ENCODE data around the gene FAM120C. TPM values are rescaled to one million over a fixed set of nuclear protein-coding genes. Genes with fewer than 3 reads are reported as not detected.

The FAM120C gene
- total and polyA plus RNA-seq, 2 experiments from 2014 or later: 2.6 to 4.9 TPM

GRCh38 chrX:54178100-54178940 lies 4.7 kb downstream of the FAM120C start:
- peak overlapping the region; percentile 59 for H3K27ac ChIP-seq
- TF ChIP-seq EZH2 (IDR thresholded peaks at IDR 0.05; ENCODE audit: borderline replicate concordance) (no peak), CTCF (IDR thresholded peaks at IDR 0.05; ENCODE audit: poor library complexity) (no peak), EZH2phosphoT487 (IDR thresholded peaks at IDR 0.05; ENCODE audit: low read depth, severe bottlenecking, unreplicated experiment) (no peak)
- H4K20me1 ChIP-seq (ENCODE audit: insufficient read depth, poor library complexity, severe bottlenecking): no peaks in the 10 kb centered on the region
- H3K4me1 ChIP-seq (ENCODE audit: insufficient read depth): peaks cover 20% of the 10 kb centered on the region
- peaks cover 79% of the 10 kb centered on the region for H3K79me2 ChIP-seq
- no peak overlapping the region for H2AFZ ChIP-seq
- H3K36me3 ChIP-seq (replicated peaks; ENCODE audit: insufficient read depth, low read depth): no peaks in the 10 kb centered on the region
- DNase-seq (ENCODE audit: low spot score): no peak
- no peaks in the 10 kb centered on the region for H3K9me2 ChIP-seq (replicated peaks; ENCODE audit: insufficient read depth)
- H3K9me3 ChIP-seq (ENCODE audit: low read depth): no peaks in the 10 kb centered on the region
- no peaks in the 10 kb centered on the region for H3K27me3 ChIP-seq
- H3K4me2 ChIP-seq: peak overlapping the region; percentile 86
- H3K4me3 ChIP-seq: no peak overlapping the region
- 50% methylated on average over 5 of the region's 5 CpGs for WGBS (ENCODE audit: low lambda C conversion rate, missing lambda C conversion rate)

- no peak for TF ChIP-seq EZH2 (IDR thresholded peaks at IDR 0.05; ENCODE audit: borderline replicate concordance)
- TF ChIP-seq CTCF (IDR thresholded peaks at IDR 0.05; ENCODE audit: poor library complexity): no peak
- no peak for TF ChIP-seq EZH2phosphoT487 (IDR thresholded peaks at IDR 0.05; ENCODE audit: low read depth, severe bottlenecking, unreplicated experiment)
- Histone ChIP-seq H3K4me3 (no peak overlapping the region), H3K79me2 (peaks cover 76% of the 10 kb centered on the region), H3K27me3 (no peaks in the 10 kb centered on the region), H3K4me2 (peak overlapping the region; percentile 86), H3K36me3 (replicated peaks; ENCODE audit: insufficient read depth, low read depth) (no peaks in the 10 kb centered on the region), H4K20me1 (ENCODE audit: insufficient read depth, poor library complexity, severe bottlenecking) (no peaks in the 10 kb centered on the region), H3K4me1 (ENCODE audit: insufficient read depth) (peaks cover 20% of the 10 kb centered on the region), H3K27ac (peak overlapping the region; percentile 59), H3K9me2 (replicated peaks; ENCODE audit: insufficient read depth) (no peaks in the 10 kb centered on the region), H2AFZ (no peak overlapping the region), H3K9me3 (ENCODE audit: low read depth) (no peaks in the 10 kb centered on the region)
- WGBS (ENCODE audit: low lambda C conversion rate, missing lambda C conversion rate): 74% methylated on average over 3 of the region's 3 CpGs
- no peak for DNase-seq (ENCODE audit: low spot score)
Observed at GRCh38 chrX:54177306-54177705, 5.7 kb downstream of the FAM120C start.

- H3K79me2 ChIP-seq: peaks cover 41% of the 10 kb centered on the region
- no peaks in the 10 kb centered on the region for H3K9me2 ChIP-seq (replicated peaks; ENCODE audit: insufficient read depth)
- H3K4me2 ChIP-seq: no peak overlapping the region
- no peaks in the 10 kb centered on the region for H3K36me3 ChIP-seq (replicated peaks; ENCODE audit: insufficient read depth, low read depth)
- WGBS (ENCODE audit: low lambda C conversion rate, missing lambda C conversion rate): 94% methylated on average over 3 of the region's 3 CpGs
- H3K27ac ChIP-seq: no peak overlapping the region
- TF ChIP-seq EZH2 (IDR thresholded peaks at IDR 0.05; ENCODE audit: borderline replicate concordance) (no peak), EZH2phosphoT487 (IDR thresholded peaks at IDR 0.05; ENCODE audit: low read depth, severe bottlenecking, unreplicated experiment) (no peak), CTCF (IDR thresholded peaks at IDR 0.05; ENCODE audit: poor library complexity) (no peak)
- H3K4me3 ChIP-seq: no peak overlapping the region
- H3K9me3 ChIP-seq (ENCODE audit: low read depth): no peaks in the 10 kb centered on the region
- H3K4me1 ChIP-seq (ENCODE audit: insufficient read depth): no peaks in the 10 kb centered on the region
- no peaks in the 10 kb centered on the region for H3K27me3 ChIP-seq
- H2AFZ ChIP-seq: no peak overlapping the region
- no peak for DNase-seq (ENCODE audit: low spot score)
- H4K20me1 ChIP-seq (ENCODE audit: insufficient read depth, poor library complexity, severe bottlenecking): no peaks in the 10 kb centered on the region
Observed at GRCh38 chrX:54173791-54174190, 9.3 kb downstream of the FAM120C start.

Data from hepatocyte (in vitro differentiated cells).